Head of caudate nucleus (tissue), 42 donors: ENCODE measurements around the gene MRGPRE.

Experiments used
- DNase-seq, 42 donors: peaks; one replicate each; pipeline versions ENCODE4 v3.0.0 to v3.0.0-alpha.2; 2020 to 2021; ENCODE audit warnings: mixed read lengths in 7 of 42
- intact Hi-C: fragments of 100-400 bp; cut with DNase I; formaldehyde crosslinking; loops from one replicate; pipeline ENCODE4 v1.15.0; 2022

The MRGPRE gene

GRCh38 chr11:3201677-3202181 lies 30.5 kb downstream of the MRGPRE start:
- DNase-seq: peak in 7 of 42 donors; percentile 2 to 23 (median 7)
- intact Hi-C loops: no loop called here

GRCh38 chr11:3201112-3201581 lies 31.1 kb downstream of the MRGPRE start:
- intact Hi-C loops: no loop called here
- peak in 7 of 42 donors; percentile 1 to 28 (median 4) for DNase-seq

GRCh38 chr11:3200388-3201111 lies 31.7 kb downstream of the MRGPRE start:
- DNase-seq: peak in 7 of 42 donors; percentile 0 to 14 (median 1)
- intact Hi-C loops: no loop called here

- peak in 6 of 42 donors; percentile 1 to 25 (median 6) for DNase-seq
- intact Hi-C loops: no loop called here
Measured at GRCh38 chr11:3199537-3200295, 32.5 kb downstream of the MRGPRE start.

GRCh38 chr11:3198815-3199214 lies 33.4 kb downstream of the MRGPRE start:
- intact Hi-C loops: no loop called here
- peak in 3 of 42 donors; percentile 1 to 6 (median 2) for DNase-seq

- DNase-seq: peak in 4 of 42 donors; percentile 1 to 32 (median 3)
Measured at GRCh38 chr11:3197878-3198528, 34.2 kb downstream of the MRGPRE start.

GRCh38 chr11:3197044-3197695 lies 35.0 kb downstream of the MRGPRE start:
- intact Hi-C loops: no loop called here

More at GRCh38 chr11:3197878-3198528, 34.2 kb downstream of the MRGPRE start:
- intact Hi-C loops: no loop called here

GRCh38 chr11:3196161-3197043 lies 35.8 kb downstream of the MRGPRE start:
- peak in 8 of 42 donors; percentile 1 to 25 (median 6) for DNase-seq
- intact Hi-C loops: no loop called here

More at GRCh38 chr11:3197044-3197695, 35.0 kb downstream of the MRGPRE start:
- DNase-seq: peak in 9 of 42 donors; percentile 2 to 29 (median 9)

- peak in 8 of 42 donors; percentile 2 to 35 (median 8) for DNase-seq
- intact Hi-C loops: no loop called here
Measured at GRCh38 chr11:3195251-3196160, 36.7 kb downstream of the MRGPRE start.

- intact Hi-C loops: no loop called here
- peak in 5 of 42 donors; percentile 4 to 22 (median 9) for DNase-seq
Measured at GRCh38 chr11:3194016-3194816, 38.0 kb downstream of the MRGPRE start.

GRCh38 chr11:3193373-3194015 lies 38.7 kb downstream of the MRGPRE start:
- intact Hi-C loops: no loop called here
- peak in 5 of 42 donors; percentile 0 to 15 (median 4) for DNase-seq

- DNase-seq: peak in 7 of 42 donors; percentile 2 to 16 (median 8)
- intact Hi-C loops: no loop called here
Measured at GRCh38 chr11:3192511-3193372, 39.5 kb downstream of the MRGPRE start.

- intact Hi-C loops: no loop called here
- peak in 6 of 42 donors; percentile 0 to 22 (median 2) for DNase-seq
Measured at GRCh38 chr11:3191586-3192324, 40.5 kb downstream of the MRGPRE start.

GRCh38 chr11:3190600-3190999 lies 41.6 kb downstream of the MRGPRE start:
- DNase-seq: peak in 6 of 42 donors; percentile 1 to 27 (median 5)
- intact Hi-C loops: no loop called here
